SJCRH30 (cell line): ENCODE measurements around the gene RAB40B. TPM values are rescaled to one million over a fixed set of nuclear protein-coding genes. Genes with fewer than 3 reads are reported as not detected.

ENCODE experiments used
- DNase-seq, 2 experiments: peaks; one replicate each; pipeline ENCODE4 v3.0.0-alpha.2; 2015 to 2020
- H3K27ac ChIP-seq: fragments of 250-450 bp; sonication (Bioruptor Pico); 2 replicates; pipeline ENCODE4 v1.5.1; 2020; ENCODE audit warnings: mild to moderate bottlenecking, moderate library complexity
- H3K27me3 ChIP-seq: fragments of 250-450 bp; sonication (Bioruptor Pico); 2 replicates; pipeline ENCODE4 v1.5.1; 2020; ENCODE audit warnings: mild to moderate bottlenecking, moderate library complexity
- H3K36me3 ChIP-seq: fragments of 250-450 bp; sonication (Bioruptor Pico); 2 replicates; pipeline ENCODE4 v1.5.1; 2020; ENCODE audit warnings: mild to moderate bottlenecking, moderate library complexity
- H3K4me1 ChIP-seq: fragments of 250-450 bp; sonication (Bioruptor Pico); 2 replicates; pipeline ENCODE4 v1.5.1; 2020; ENCODE audit warnings: mild to moderate bottlenecking, moderate library complexity
- H3K4me3 ChIP-seq: fragments of 250-450 bp; sonication (Bioruptor Pico); 2 replicates; pipeline ENCODE4 v1.5.1; 2020; ENCODE audit warnings: mild to moderate bottlenecking, moderate library complexity
- H3K9me3 ChIP-seq: fragments of 250-450 bp; sonication (Bioruptor Pico); replicated peaks from 2 replicates; pipeline ENCODE4 v1.5.1; 2020; ENCODE audit warnings: mild to moderate bottlenecking, moderate library complexity
- total RNA-seq: library from RNA; depleted of rRNA; stranded (reverse); fragments of >200 nt; shearing (Covaris generic); gene quantifications from 2 replicates; pipeline ENCODE4 v1.2.3, GENCODE V29; 2014

The RAB40B gene
- total RNA-seq, 1 experiment from 2014 or later: 17.2 TPM

DNA sequence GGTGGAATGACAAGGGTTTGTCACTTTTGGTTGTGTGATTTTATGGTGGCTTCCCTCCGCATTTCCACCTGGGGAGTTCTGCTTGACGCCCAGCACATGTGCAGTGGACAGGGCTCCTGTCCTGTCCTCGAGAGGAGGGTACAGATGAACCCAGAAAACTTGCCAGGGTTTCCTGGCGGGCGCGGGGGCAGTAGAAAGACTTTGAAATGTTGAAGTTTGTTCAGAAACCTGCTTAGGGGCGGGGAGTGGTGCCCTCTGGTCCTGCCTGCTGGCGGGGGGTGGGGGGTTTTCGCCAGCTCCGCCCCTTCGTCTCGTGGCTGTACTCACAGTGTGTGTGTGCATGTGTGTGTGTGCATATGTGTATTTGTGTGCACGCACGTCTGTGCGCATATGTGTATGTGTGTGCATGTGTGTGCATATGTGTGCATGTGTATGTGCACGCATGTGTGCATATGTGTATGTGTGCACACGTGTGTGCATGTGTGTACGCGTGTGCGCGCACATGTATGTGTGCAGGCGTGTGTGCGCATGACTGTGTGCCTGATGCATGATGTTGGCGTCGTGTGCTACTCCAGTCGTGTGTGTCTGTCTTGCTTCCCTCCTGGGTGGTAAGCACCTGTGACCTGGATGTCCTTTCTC, 24.8 kb upstream of the RAB40B start:
- Histone ChIP-seq H3K4me1 (no peaks in the 10 kb centered on the region), H3K27me3 (no peaks in the 10 kb centered on the region), H3K9me3 (no peaks in the 10 kb centered on the region), H3K36me3 (peaks cover 82% of the 10 kb centered on the region), H3K4me3 (no peak overlapping the region), H3K27ac (no peak overlapping the region)
- DNase-seq: no peak

DNA sequence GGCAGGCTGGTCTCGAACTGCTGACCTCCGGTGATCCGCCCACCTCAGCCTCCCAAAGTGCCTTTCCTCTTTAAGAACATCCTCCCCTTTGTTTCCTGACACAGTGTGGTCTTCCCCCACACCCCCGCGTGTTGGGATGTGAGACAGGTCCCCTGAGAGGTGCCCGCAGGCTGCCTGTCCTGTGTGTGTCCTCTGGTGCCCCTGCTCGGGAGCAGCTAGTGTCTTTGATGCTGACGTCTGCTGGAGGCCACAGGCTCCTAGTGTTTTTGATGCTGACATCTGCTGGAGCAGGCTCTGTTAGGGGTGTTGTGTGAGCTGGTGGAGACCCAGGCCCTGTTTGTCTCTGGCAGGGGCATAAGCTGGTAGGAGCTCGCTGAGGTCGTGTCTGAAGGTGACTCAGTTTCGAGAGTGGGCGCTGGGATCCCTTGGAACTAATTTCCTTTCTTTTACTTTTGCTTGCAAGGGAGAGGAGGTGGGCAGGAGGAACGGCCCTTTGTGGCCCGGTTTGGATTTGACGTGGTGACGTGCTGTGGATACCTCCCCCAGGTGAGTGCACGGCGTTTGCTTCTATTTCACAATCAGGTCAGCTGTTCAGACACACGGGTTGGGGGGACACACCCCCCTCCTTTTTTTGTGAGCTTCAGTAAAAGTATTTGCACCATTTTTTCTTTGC, 24.0 kb upstream of the RAB40B start:
- no peak for DNase-seq
- no peak overlapping the region for H3K27ac ChIP-seq
- peaks cover 74% of the 10 kb centered on the region for H3K36me3 ChIP-seq
- H3K4me1 ChIP-seq: peaks cover 3% of the 10 kb centered on the region; the same call in 1 of the 2 replicates
- no peaks in the 10 kb centered on the region for H3K9me3 ChIP-seq
- no peaks in the 10 kb centered on the region for H3K27me3 ChIP-seq
- H3K4me3 ChIP-seq: no peak overlapping the region

DNA sequence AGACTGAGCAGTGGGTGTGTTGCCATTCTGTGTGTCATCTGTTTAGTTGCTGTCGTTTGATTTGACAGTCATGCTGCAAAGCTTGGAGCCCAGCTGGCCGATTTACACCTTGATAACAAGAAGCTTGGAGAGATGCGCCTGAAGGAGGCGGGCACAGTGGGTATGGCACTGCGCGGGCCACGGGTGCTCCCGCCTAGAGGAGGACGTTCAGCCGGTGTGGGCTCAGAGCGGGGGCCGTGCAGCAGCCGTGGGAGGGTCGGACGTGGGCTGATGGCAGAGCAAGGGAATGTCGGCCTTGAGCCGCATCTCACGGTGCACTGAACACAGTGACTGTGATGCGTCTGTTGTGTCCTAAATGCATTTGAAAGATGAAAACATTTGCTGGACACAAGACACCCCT, 21.7 kb upstream of the RAB40B start:
- Histone ChIP-seq H3K4me1 (peaks cover 3% of the 10 kb centered on the region), H3K36me3 (peaks cover 55% of the 10 kb centered on the region), H3K9me3 (no peaks in the 10 kb centered on the region), H3K4me3 (no peak overlapping the region), H3K27me3 (no peaks in the 10 kb centered on the region), H3K27ac (no peak overlapping the region)
- DNase-seq: no peak

DNA sequence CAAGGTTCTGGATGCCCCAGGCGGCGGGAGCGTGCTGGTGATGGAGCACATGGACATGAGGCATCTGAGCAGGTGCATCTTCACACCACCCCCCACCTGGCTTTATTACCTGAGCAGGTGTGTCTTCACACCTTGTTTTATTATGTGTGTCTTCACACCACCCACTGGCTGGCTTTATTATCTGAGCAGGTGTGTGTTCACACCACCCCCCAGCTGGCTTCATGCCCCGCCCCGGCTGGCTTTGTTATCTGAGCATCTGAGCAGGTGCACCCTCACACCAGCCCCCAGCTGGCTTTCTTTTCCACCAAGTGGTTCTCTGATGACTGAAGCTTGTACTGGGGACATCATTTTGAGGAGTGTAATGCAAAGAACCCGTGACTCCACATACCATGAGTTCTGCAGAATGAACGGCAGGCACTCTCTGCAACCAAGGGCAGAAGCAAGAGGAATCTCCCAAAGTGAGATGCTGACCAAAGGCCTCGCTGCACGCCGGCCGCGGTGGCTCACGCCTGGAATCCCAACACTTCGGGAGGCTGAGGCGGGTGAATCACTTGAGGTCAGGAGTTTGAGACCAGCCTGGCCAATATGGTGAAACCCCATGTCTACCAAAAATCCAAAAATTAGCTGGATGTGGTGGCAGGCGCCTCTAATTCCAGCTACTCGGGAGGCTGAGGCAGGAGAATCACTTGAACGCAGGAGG, 20.6 kb upstream of the RAB40B start:
- H3K27ac ChIP-seq: no peak overlapping the region
- no peak for DNase-seq
- H3K4me1 ChIP-seq: peaks cover 3% of the 10 kb centered on the region
- peaks cover 47% of the 10 kb centered on the region for H3K36me3 ChIP-seq
- H3K27me3 ChIP-seq: no peaks in the 10 kb centered on the region
- no peaks in the 10 kb centered on the region for H3K9me3 ChIP-seq
- H3K4me3 ChIP-seq: no peak overlapping the region

DNA sequence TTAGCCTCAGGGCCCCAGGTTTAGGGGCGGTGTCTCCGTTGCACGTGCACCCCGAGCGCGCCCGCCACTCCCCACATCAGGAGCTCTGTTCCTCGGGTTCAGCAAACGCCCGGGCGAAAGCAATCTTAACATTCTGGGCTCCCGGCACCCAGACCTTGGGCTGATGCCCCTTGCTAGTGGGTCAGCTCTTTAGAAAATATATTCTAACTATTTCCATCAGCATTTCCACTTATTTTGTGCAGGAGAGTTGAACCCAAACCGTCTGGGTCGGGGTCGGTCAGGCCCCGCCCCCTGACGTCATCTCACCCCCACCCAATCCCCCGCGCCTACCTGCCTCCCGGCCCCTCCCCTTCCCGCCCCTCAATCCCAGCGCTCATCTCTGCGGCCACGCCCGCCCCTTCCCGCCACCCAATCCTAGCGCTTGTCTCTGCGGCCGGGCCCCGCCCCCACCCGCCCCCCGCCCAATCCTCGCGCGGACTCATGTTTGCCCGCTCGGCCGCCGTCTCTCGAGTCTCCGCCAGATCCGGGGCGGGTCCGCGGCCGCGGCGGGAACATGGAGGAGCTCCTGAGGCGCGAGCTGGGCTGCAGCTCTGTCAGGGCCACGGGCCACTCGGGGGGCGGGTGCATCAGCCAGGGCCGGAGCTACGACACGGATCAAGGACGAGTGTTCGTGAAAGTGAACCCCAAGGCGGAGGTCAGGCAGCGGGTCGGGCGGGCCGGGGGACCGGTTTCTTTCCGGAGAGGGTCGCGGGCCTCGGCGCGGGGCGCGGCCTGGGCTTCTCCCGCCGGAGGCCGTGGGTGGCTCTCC, 17.9 kb upstream of the RAB40B start, which contains the start of gene FN3KRP:
Gene FN3KRP, plus strand, starts transcription at position 504 of the 808 bp plus-strand sequence. Its CDS starts 50 bp downstream, at position 554.
- Histone ChIP-seq H3K36me3 (peaks cover 27% of the 10 kb centered on the region), H3K27me3 (no peaks in the 10 kb centered on the region), H3K4me1 (peaks cover 3% of the 10 kb centered on the region), H3K4me3 (peak within 1 kb of the TSS; percentile 93), H3K9me3 (no peaks in the 10 kb centered on the region), H3K27ac (peak within 1 kb of the TSS; percentile 70)
- peak; percentile 100 for DNase-seq

DNA sequence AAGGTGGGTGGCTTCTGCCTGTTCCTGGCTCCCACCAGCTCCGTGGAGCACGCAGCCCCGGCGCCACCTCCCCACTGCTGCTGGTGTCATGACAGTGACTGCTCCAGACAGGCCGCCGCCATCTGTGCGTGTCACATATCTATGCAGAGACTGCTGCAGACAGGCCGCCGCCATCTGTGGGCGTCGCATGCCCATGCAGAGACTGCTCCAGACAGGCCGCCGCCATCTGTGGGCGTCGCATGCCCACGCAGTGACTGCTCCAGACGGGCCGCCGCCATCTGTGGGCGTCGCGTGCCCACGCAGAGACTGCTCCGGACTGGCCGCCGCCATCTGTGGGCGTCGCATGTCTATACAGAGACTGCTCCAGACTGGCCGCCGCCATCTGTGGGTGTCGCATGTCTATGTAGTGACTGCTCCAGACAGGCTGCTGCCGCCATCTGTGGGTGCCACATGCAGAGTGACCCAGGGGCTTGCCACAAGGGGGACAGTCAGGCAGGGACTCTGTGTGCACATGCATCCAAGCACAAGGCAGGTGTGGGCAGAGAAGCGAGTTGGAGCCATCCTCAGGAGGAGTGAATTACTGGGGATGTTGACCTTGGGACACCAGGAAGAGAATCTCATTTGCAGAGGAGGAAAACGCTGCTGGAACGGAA, 14.7 kb upstream of the RAB40B start:
- no peak overlapping the region for H3K4me3 ChIP-seq
- H3K27me3 ChIP-seq: no peaks in the 10 kb centered on the region
- no peaks in the 10 kb centered on the region for H3K9me3 ChIP-seq
- peaks cover 23% of the 10 kb centered on the region for H3K4me1 ChIP-seq
- no peaks in the 10 kb centered on the region; the same call in 1 of the 2 replicates for H3K36me3 ChIP-seq
- no peak for DNase-seq
- no peak overlapping the region for H3K27ac ChIP-seq

DNA sequence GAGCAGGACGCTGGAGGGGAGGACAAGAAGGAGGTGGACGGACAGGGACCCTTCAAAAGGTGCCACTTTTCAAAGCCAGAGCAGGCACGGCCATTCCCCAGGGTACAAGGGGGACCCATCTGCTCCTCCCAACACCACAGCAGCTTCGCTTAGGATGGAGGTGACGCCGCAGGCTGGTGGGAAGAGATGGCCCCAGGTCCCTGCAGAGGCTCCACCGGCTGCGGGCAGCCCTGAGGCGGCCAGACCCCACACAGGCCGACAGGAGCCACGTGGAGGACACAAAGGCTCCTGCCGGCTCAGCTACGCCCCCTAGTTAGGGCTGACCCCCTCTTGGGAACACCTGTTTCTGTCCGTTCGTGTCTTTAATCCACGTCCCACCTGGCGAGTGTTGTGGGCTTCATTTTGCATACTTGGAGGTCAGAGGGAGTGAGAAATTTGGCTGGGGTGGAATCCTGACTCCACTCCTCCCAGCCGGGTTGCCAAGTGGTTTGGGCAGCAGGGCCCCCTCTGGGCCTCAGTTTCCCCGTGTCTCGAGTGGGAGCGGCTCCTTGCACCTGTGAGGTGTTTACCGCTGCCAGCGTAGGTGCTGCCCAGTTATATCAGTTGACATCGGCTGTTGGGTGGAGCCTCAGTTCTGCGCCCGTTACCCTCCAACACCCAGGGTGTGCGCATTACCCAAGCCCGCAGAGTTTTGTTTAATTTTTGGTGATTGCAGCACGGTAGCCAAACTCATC, 12.2 kb upstream of the RAB40B start:
- Histone ChIP-seq H3K27me3 (no peaks in the 10 kb centered on the region), H3K4me3 (no peak overlapping the region), H3K9me3 (no peaks in the 10 kb centered on the region), H3K36me3 (no peaks in the 10 kb centered on the region), H3K27ac (peak overlapping the region; percentile 46), H3K4me1 (peaks cover 28% of the 10 kb centered on the region)
- DNase-seq: peak; percentile 95 to 98

DNA sequence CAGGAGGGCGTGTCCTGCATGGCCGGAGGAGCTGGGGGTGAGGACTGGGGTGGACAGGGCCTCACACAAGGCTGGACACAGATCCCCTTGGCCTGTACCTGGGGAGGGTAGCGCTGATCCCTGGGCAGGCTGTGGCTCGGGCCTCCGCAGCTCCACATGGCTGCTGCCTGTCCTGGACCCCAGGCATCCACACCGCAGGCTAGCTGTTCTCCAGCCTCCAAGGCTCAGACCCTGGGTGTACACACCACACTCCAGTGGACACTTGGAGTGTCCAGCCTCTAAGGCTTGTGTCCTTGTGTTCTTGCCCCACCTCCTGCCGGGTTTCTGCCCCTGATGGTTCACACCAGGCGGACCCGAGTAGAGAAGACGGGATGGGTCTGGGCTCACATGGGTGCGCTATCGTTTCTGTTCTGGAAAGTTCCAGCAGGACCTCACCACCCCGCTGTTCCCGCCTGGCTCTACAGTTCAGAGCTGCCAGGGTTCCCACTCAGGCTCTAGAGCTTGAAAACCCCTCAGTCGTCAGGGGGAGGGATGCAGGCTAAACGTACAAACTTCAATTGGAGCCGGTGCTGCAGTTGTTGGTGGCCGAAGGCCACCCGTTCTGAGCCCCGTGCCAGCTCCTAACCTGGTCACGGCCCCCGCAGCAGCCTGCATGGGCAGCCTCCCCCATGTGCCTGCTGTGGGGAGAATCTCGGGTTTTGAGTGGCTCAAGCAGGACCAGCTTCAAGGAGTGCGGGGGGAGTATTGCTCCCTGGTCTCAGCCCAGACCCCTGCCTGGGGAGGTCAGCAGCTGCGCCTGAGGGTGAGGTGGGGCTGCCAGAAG, 11.4 kb upstream of the RAB40B start:
- H3K4me1 ChIP-seq: peaks cover 29% of the 10 kb centered on the region
- no peaks in the 10 kb centered on the region for H3K9me3 ChIP-seq
- no peaks in the 10 kb centered on the region for H3K27me3 ChIP-seq
- H3K36me3 ChIP-seq: no peaks in the 10 kb centered on the region
- H3K27ac ChIP-seq: peak overlapping the region; percentile 46
- DNase-seq: peak; percentile 35 to 60
- no peak overlapping the region for H3K4me3 ChIP-seq

DNA sequence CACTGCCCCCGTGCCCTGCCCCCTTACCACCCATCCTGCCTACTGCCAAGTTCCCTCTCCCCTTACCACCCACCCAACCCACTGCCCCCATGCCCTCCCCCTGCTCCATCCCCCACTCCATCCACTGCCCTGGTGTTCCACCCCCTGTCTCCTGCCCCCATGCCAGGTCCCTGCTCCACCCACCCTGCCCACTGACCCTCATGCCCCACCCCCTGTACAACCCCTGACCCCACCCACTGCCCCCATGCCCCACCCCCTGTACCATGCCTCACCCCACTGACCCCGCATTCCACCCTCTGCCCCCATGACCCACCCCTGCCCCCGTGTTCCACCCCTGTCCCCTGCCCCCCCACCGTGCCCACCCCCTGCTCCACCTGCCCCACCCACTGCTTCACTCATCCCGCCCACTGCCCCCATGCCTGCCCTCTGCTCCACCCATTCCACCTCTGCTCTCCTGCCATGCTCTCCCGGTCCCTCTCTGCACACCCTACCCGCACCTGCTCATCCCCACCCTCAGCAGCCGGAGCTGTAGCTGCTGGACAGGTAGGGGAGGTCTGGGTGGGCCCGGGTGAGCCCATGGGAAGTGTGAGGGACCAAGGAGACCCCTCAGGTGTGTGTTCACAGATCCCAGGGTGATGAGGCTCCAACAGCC, 10.7 kb upstream of the RAB40B start:
- H3K4me1 ChIP-seq: peaks cover 37% of the 10 kb centered on the region
- no peaks in the 10 kb centered on the region for H3K9me3 ChIP-seq
- no peak overlapping the region for H3K4me3 ChIP-seq
- H3K27me3 ChIP-seq: no peaks in the 10 kb centered on the region
- DNase-seq: no peak
- H3K27ac ChIP-seq: no peak overlapping the region; the same call in 1 of the 2 replicates
- H3K36me3 ChIP-seq: no peaks in the 10 kb centered on the region

DNA sequence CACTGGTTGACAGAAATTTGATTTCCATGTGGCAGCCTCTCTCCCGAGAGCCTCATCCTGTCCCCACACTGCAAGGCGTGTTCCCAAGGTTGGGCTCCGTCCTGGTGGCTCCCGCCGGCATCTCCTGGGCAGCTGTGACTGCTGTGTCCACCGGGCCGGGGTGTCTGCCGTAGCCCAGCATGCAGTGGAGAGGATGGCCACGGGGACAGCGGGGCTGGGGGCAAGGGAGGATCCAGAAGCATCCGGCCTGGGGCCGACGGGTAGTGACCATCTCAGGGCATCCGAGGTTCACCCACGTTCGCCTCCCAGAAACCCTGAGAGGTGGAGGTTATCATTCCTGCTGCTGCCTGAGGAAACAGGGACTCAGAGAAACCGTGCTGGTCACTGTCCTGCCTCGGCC, 7.3 kb upstream of the RAB40B start:
- H3K4me1 ChIP-seq: peaks cover 49% of the 10 kb centered on the region
- H3K27ac ChIP-seq: no peak overlapping the region
- no peaks in the 10 kb centered on the region for H3K36me3 ChIP-seq
- H3K4me3 ChIP-seq: no peak overlapping the region
- DNase-seq: no peak
- H3K9me3 ChIP-seq: no peaks in the 10 kb centered on the region
- peaks cover 10% of the 10 kb centered on the region; the same call in 1 of the 2 replicates for H3K27me3 ChIP-seq

DNA sequence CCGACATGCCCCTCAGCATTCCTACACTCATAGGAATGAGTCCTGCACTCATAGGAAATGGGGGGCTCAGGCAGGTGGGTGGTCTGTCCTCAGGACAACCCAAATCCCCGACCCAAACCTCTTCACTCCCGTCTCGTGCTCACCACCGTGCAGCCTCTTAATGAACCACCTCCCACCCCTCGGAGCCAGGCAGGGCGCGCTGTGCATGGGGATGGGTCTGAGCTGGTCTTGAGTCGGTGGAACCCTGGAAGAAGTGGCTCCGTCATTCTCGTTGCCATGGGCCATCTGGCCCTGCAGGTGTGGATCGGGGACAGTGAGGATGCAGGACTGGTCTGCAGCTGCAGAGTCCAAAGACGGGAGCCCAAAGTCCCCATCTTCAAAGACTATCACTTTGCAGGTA, 6.4 kb upstream of the RAB40B start:
- H3K4me1 ChIP-seq: peaks cover 40% of the 10 kb centered on the region
- H3K27me3 ChIP-seq: peaks cover 10% of the 10 kb centered on the region; the same call in 1 of the 2 replicates

DNA sequence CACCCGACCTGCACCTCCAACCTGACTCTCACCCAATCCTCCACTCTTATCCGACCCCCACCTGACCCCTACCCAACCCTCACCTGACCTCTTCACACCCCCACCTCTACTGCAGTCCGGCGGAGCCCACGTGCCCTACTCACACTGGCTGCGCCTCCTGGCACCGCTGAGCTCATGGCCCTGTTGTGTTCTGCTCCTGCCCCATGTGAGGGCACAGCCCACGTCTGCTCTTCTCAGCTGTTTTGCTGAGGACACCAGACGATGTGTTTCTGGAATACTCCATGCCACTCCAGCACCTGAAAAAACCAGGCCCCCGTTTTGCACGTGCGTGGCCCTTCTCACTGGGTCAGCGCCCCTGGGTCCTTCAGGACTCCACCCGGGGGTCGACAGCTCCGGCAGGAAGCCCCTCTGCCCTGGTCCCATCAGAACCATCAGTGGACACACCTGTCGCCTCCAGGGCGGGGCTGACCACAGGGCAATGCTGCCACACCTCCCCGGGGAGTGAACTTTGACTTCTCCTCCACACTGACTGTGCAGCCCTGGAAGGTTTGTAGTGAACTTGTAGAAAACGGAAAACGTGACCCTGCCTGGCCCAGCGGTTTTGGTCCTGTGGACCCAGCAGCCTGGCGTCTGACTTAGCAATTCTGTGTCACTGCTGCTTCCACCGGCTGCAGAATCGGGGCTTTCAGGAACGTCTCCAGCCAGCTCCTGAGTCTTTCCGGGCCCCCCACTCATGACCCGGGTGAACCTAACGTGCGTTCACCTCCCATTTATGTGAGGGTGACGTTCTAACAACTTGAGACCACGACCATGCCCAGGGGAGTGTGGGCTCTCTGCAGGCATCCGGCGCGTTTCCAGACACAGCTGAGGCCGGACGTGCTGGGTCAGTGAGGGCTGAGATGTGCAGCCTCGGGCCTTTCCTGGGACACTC, 5.7 kb upstream of the RAB40B start:
- peak in 1 of 2 experiments; percentile 49 for DNase-seq
- no peak overlapping the region for H3K27ac ChIP-seq
- H3K36me3 ChIP-seq: no peaks in the 10 kb centered on the region
- H3K27me3 ChIP-seq: peaks cover 10% of the 10 kb centered on the region; the same call in 1 of the 2 replicates
- no peaks in the 10 kb centered on the region for H3K9me3 ChIP-seq
- peaks cover 35% of the 10 kb centered on the region for H3K4me1 ChIP-seq
- no peak overlapping the region for H3K4me3 ChIP-seq

More for the DNA sequence above, 6.4 kb upstream of the RAB40B start:
- H3K27ac ChIP-seq: no peak overlapping the region
- no peaks in the 10 kb centered on the region for H3K36me3 ChIP-seq
- no peaks in the 10 kb centered on the region for H3K9me3 ChIP-seq
- DNase-seq: no peak
- H3K4me3 ChIP-seq: no peak overlapping the region
